OCI-LY1 (cell line): Measurements from ENCODE around the gene BRS3.

Experiments
- CTCF ChIP-seq: fragments of 200-600 bp; sonication (generic), shearing (Covaris generic); IDR thresholded peaks from 2 replicates; pipeline ENCODE4 v1.5.1; 2017; ENCODE audit warnings: mild to moderate bottlenecking, antibody characterized with exemption, low read length, moderate library complexity, mixed read lengths
- EZH2 ChIP-seq: fragments of 200-600 bp; sonication (generic), shearing (Covaris generic); IDR thresholded peaks from 2 replicates; pipeline ENCODE4 v1.8.0; 2017; ENCODE audit warnings: borderline replicate concordance, mixed run types, mild to moderate bottlenecking, antibody characterized with exemption, low read length, moderate library complexity, mixed read lengths

GRCh38 chrX:136487647-136488046, at the start of gene BRS3:
- no peak for TF ChIP-seq CTCF
- TF ChIP-seq EZH2: no peak
